GM21723 (cell line): Measurements from ENCODE around the gene TYW1.
A peak's percentile ranks its signal among the peaks of the same experiment; 100 is the strongest.
"Not testable (repeated sequence)": the region's sequence is repeated elsewhere in the genome, so short reads cannot be mapped to it uniquely, and the experiment has no call there.

Source experiments
- ATAC-seq: cut with Tn5 transposase; IDR thresholded peaks from one replicate; pipeline ENCODE4 v1.9.1; 2021; ENCODE audit warnings: mild to moderate bottlenecking, moderate library complexity; ENCODE audit not compliant: unreplicated experiment

TYW1 gene

DNA sequence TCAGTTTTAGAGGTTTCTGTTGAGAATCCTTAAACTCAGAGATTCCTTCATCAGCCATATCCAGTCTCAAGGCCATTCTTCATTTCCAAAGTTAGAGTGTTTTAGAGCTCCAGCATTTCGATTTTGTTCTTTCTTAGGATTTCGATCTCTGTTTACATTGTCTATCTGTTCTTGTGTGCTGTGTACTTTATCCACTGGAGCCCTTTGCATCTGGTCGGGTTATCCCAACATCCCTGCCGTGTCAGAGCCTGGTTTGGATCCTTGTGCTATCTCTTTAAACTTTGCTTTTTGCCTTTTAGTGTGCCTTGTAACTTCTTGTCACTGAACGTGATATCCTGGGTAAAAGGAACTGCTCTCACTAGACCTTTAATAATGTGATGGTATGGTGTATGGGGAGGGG, 131.6 kb downstream of the TYW1 start:
- not testable (repeated sequence) for ATAC-seq

DNA sequence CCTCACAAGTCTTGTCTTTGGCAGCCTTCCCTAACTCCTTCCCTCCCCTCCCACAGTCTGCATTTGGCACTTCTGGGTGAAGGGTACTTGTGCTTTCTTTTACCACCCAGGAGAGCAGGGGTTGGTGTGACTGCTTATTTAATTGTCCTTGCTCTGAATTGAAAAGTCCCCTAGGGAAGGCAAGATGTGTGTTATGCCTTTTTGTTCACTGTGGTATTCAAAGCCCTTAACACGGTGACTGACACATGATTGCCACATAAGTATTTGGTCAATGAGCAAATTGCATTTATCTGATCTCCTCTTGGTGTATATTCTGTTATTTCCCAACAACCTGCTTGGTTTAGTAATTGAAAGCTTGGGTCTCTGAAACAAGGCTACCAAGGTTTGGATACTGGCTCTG, 134.1 kb downstream of the TYW1 start:
- not testable (repeated sequence) for ATAC-seq

GRCh38 chr7:67134912-67135311, 138.3 kb downstream of the TYW1 start:
- ATAC-seq: peak; percentile 56

GRCh38 chr7:67135617-67136486, 139.2 kb downstream of the TYW1 start:
- ATAC-seq: not testable (repeated sequence)

GRCh38 chr7:67137489-67137888, 140.9 kb downstream of the TYW1 start:
- ATAC-seq: not testable (repeated sequence)

DNA sequence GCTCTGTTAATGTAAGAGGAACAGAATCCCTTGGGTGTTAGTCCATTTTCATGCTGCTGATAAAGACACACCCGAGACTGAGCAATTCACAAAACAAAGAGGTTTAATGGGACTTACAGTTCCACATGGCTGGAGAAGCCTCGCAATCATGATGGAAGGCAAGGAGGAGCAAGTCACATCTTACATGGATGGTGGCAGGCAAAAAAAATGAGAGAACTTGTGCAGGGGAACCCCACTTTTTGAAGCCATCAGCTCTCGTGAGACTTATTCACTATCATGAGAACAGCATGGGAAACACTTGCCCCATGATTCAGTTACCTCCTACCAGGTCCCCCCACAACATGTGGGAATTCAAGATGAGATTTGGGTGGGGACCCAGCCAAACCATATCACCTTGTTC, 143.2 kb downstream of the TYW1 start:
- not testable (repeated sequence) for ATAC-seq

- ATAC-seq: not testable (repeated sequence)
Observed at GRCh38 chr7:67141001-67141400, 144.4 kb downstream of the TYW1 start.

DNA sequence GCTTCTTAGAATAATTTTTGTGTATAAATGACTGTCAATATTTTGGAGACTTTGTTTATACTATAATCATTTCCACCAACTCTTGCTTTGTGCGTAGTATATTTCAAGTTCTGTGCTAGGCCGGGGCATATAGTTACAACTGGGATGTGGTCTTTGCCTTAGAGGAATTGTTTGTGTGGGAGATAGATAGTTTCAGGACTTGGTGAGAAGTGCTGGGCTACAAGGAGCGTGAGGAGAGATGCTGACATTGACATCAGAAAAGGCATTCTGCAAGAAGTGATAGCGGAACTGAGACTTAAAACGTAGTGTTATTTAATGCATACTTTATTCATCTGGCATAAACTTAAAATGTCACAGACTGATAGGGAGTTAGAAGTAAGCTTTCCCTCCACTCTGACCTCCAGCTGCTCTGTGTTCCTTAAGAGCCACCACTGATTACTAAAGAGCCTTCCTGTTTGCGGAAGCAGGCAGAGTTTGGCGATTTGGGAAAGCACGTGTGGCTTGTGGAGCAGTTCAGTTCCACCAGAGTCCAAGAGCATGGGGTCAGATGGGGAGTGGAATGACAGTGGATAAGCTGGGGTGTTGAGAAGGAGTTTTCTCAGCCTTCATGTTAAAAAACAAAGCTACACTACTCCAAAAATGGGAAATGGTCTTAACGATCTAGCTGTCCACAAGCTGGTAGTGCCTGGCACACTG, 146.6 kb downstream of the TYW1 start:
- not testable (repeated sequence) for ATAC-seq

- ATAC-seq: not testable (repeated sequence)
Observed at GRCh38 chr7:67145581-67146193, 149.1 kb downstream of the TYW1 start.

DNA sequence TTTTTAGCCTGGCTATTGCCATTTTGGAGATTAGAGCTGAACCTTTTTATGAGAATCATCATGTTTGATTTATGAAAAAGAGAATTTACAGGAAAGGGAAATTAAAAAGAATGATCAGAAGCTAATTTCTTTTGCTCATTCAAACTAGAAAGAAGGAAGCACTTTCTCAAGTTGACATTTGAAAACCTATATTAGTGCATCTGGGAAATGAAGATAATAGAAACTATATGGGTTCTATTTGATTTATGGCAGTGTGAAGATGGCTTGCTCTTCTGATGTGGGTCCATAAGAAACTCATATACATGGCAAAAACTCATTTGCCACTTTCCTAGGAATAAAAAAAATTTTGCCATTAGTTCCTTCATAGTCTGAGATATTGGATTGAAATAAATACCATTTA, 152.5 kb downstream of the TYW1 start:
- not testable (repeated sequence) for ATAC-seq

- not testable (repeated sequence) for ATAC-seq
Observed at GRCh38 chr7:67154374-67154773, 157.7 kb downstream of the TYW1 start.

DNA sequence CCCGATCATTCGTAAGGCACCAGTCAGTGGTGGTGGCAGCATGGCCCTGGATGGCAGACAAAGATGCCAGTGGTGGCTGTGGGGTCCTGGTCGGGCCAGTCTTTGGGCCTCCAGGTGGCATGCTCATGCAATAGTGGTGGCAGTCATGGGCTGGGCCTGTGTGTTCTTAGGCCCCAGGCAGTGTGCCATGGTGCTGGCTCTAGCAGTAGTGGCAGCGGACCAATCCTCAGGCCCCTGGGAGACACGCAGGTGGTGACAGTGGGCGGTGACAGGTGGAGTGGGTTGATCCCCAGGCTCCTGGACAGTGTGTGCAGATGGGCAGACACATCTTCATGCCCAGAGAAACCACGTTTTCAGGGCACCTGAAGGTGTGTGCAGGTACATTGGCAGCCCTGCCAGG, 159.4 kb downstream of the TYW1 start:
- not testable (repeated sequence) for ATAC-seq

DNA sequence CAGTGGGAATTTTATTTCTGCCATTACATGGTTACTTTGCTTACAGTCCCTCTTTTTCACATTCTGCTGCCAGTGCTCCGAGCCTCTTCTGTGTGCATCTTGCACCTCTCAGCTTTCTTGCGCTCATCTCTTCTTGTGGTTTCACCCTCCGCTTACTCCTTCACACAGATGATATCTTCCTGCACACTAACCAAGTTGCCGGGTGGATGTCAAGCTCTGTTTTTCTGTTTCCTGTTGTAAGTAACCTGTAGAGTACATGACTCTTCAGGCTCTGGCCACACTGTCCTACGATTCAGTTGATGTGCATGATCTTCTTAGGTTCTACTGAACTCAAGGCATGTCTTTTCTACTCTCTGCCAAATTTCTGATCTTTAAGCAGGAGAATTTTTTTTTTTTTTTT, 166.7 kb downstream of the TYW1 start:
- not testable (repeated sequence) for ATAC-seq

GRCh38 chr7:67171151-67171550, 174.5 kb downstream of the TYW1 start:
- peak; percentile 87 for ATAC-seq

DNA sequence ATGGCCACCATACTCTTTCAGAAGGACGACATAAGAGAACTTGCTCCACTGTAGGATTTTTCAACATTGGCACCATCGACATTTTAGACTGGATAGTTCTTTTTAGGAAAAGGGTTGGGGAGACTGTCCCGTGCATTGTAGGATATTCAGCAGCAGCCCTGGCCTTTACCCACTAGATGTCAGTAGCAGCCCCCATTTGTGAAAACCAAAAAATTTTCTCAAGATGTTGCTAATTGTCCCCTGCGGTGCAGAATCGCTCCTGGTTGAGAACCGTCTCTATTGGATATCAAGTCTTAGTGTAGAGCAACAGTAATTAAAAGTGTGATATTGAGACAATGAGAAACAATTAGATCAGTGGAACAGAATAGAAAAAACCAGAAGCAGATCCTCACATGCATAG, 180.1 kb downstream of the TYW1 start:
- ATAC-seq: peak; percentile 60

GRCh38 chr7:67178915-67179688, 182.5 kb downstream of the TYW1 start:
- ATAC-seq: not testable (repeated sequence)

- not testable (repeated sequence) for ATAC-seq
Observed at GRCh38 chr7:67182956-67183750, 186.5 kb downstream of the TYW1 start.

- peak; percentile 39 for ATAC-seq
Observed at GRCh38 chr7:67184912-67185659, 188.5 kb downstream of the TYW1 start.

DNA sequence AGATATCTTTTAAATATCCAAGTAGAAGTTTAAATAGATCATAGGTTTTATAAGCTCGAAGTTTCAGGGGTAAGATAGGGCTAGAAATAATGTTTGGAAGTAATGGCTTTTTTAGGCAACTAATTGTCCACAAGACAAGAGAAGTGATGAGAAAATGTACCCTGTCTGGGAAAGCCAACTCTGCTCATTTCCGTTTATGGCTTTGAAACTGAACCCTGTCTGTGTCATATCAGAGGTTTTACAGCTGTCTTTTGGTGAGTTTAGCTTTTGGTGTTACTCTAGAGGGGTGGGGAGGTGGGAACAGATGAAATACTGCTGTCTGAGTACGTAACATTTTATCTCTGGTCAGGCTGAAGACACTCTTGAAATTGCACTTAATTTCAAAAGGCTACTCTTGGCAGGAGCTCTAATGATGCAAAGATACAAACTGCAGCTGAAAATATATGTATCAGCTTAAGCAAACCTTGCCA, 189.1 kb downstream of the TYW1 start:
- peak; percentile 94 for ATAC-seq
